GM23338 (cell line): ENCODE results near the gene GAS2L3. TPM values are rescaled to one million over a fixed set of nuclear protein-coding genes. Genes with fewer than 3 reads are reported as not detected.

ENCODE experiments used
- ATAC-seq: fragments of 200-7000 bp; cut with Tn5 transposase; 3 replicates; pipeline ENCODE4 v1.9.1; 2020
- DNase-seq: peaks from one replicate; pipeline ENCODE4 v3.0.0-alpha.2; 2015; ENCODE audit warnings: low spot score
- H2AFZ ChIP-seq: fragments of 200-600 bp; sonication (generic); 2 replicates; pipeline ENCODE4 v1.8.0; 2016; ENCODE audit warnings: antibody characterized with exemption, mild to moderate bottlenecking, moderate library complexity
- H3F3A ChIP-seq: fragments of 200-600 bp; sonication (generic); replicated peaks from 2 replicates; pipeline ENCODE4 v1.8.0; 2017; ENCODE audit warnings: antibody characterized with exemption, mixed run types, low read depth
- H3K27ac ChIP-seq: fragments of 200-600 bp; sonication (generic); 2 replicates; pipeline ENCODE4 v1.6.1; 2016; ENCODE audit warnings: low read depth
- H3K27me3 ChIP-seq: fragments of 200-600 bp; sonication (generic); 2 replicates; pipeline ENCODE4 v1.8.0; 2016; ENCODE audit warnings: mild to moderate bottlenecking, mixed run types, moderate library complexity; ENCODE audit not compliant: insufficient read depth
- H3K36me3 ChIP-seq: fragments of 200-600 bp; sonication (generic); 2 replicates; pipeline ENCODE4 v1.8.0; 2016; ENCODE audit warnings: mild to moderate bottlenecking; ENCODE audit not compliant: insufficient read depth
- H3K4me1 ChIP-seq: fragments of 200-600 bp; sonication (generic); 2 replicates; pipeline ENCODE4 v1.8.0; 2016; ENCODE audit warnings: mild to moderate bottlenecking, moderate library complexity; ENCODE audit not compliant: insufficient read depth
- H3K4me2 ChIP-seq: fragments of 200-600 bp; sonication (generic); 2 replicates; pipeline ENCODE4 v1.7.1; 2017; ENCODE audit warnings: mixed run types
- H3K4me3 ChIP-seq: fragments of 200-600 bp; sonication (generic); 2 replicates; pipeline ENCODE4 v1.6.1; 2016; ENCODE audit warnings: mixed run types
- H3K79me2 ChIP-seq: fragments of 200-600 bp; sonication (generic); replicated peaks from 2 replicates; pipeline ENCODE4 v1.8.0; 2017; ENCODE audit warnings: mild to moderate bottlenecking; ENCODE audit not compliant: insufficient read depth
- H3K9me2 ChIP-seq: fragments of 200-600 bp; sonication (generic); 2 replicates; pipeline ENCODE4 v1.8.0; 2017; ENCODE audit not compliant: insufficient read depth
- H4K20me1 ChIP-seq: fragments of 200-600 bp; sonication (generic); replicated peaks from 2 replicates; pipeline ENCODE4 v1.8.0; 2017; ENCODE audit warnings: mild to moderate bottlenecking; ENCODE audit not compliant: insufficient read depth
- H3K27ac Mint-ChIP-seq: 2 replicates; pipeline ENCODE4 v1.8.0; 2020; ENCODE audit warnings: inconsistent platforms, mild to moderate bottlenecking, moderate library complexity, mixed read lengths
- H3K27me3 Mint-ChIP-seq: 3 replicates; pipeline ENCODE4 v1.8.0; 2022; ENCODE audit warnings: low read depth, mild to moderate bottlenecking, moderate library complexity, mixed read lengths, inconsistent platforms; ENCODE audit not compliant: insufficient read depth, poor library complexity
- H3K36me3 Mint-ChIP-seq: 3 replicates; pipeline ENCODE4 v1.8.0; 2021; ENCODE audit warnings: low read depth, mild to moderate bottlenecking, inconsistent platforms, moderate library complexity, mixed read lengths
- H3K4me1 Mint-ChIP-seq: 3 replicates; pipeline ENCODE4 v1.8.0; 2020; ENCODE audit warnings: mild to moderate bottlenecking, inconsistent platforms, mixed read lengths
- H3K4me3 Mint-ChIP-seq: 3 replicates; pipeline ENCODE4 v1.8.0; 2021; ENCODE audit warnings: moderate library complexity, mild to moderate bottlenecking, inconsistent platforms, mixed read lengths
- H3K9me3 Mint-ChIP-seq: 3 replicates; pipeline ENCODE4 v1.8.0; 2020; ENCODE audit warnings: moderate library complexity, mild to moderate bottlenecking, inconsistent platforms, mixed read lengths
- CREB1 ChIP-seq: fragments of 250-450 bp; sonication (Bioruptor Pico); IDR thresholded peaks from 2 replicates; pipeline ENCODE4 v1.5.0; 2020; ENCODE audit warnings: low read depth, mild to moderate bottlenecking, moderate library complexity
- EZH2 ChIP-seq: fragments of 200-600 bp; sonication (generic); IDR thresholded peaks from one replicate; pipeline ENCODE4 v1.8.0; 2017; ENCODE audit warnings: antibody characterized with exemption, mild to moderate bottlenecking, low read depth; ENCODE audit not compliant: unreplicated experiment
- EZH2phosphoT487 ChIP-seq: fragments of 200-600 bp; sonication (generic); IDR thresholded peaks from one replicate; pipeline ENCODE4 v1.8.1; 2018; ENCODE audit warnings: antibody characterized with exemption; ENCODE audit not compliant: unreplicated experiment
- JUNB ChIP-seq: IDR thresholded peaks from one replicate; pipeline ENCODE4 v1.6.1; 2016; ENCODE audit warnings: antibody characterized with exemption; ENCODE audit not compliant: unreplicated experiment
- NANOG ChIP-seq: IDR thresholded peaks from 2 replicates; pipeline ENCODE4 v1.6.1; 2016; ENCODE audit warnings: antibody characterized with exemption, borderline replicate concordance
- ZNF114 ChIP-seq: fragments of 250-450 bp; sonication (Bioruptor Pico); IDR thresholded peaks from 2 replicates; pipeline ENCODE4 v1.5.0; 2020; ENCODE audit warnings: mild to moderate bottlenecking, moderate library complexity
- ZNF331 ChIP-seq: fragments of 250-450 bp; sonication (Bioruptor Pico); IDR thresholded peaks from 2 replicates; pipeline ENCODE4 v1.5.0; 2020; ENCODE audit warnings: low read depth, mild to moderate bottlenecking, moderate library complexity
- polyA plus RNA-seq: library from polyadenylated mRNA; unstranded; fragments of >200 nt; fragmentation: Nextera tagmentation; extraction: Ambion mirVana; gene quantifications from 2 replicates; pipeline ENCODE4 v1.2.1, GENCODE V29; 2016
- total RNA-seq: library from RNA; depleted of rRNA; stranded (reverse); fragments of >200 nt; shearing (Covaris generic); gene quantifications from 2 replicates; pipeline ENCODE4 v1.2.3, GENCODE V29; 2014
- TF ChIP-seq, protein P1 (sequence below): fragments of 250-450 bp; sonication (Bioruptor Pico); IDR thresholded peaks from 2 replicates; pipeline ENCODE4 v1.5.0; 2020; ENCODE audit warnings: mild to moderate bottlenecking, moderate library complexity
- TF ChIP-seq, protein P2 (sequence below), 2 experiments: fragments of 200-600 bp in 1 of 2; sonication (generic) in 1 of 2; conservative IDR thresholded peaks; 2 replicates each; pipeline versions ENCODE4 v1.5.1 to v1.6.1; 2016 to 2017; ENCODE audit warnings: antibody characterized with exemption in 2 of 2, low read depth in 2 of 2, mild to moderate bottlenecking in 2 of 2, moderate library complexity in 1 of 2
- TF ChIP-seq, protein P3 (sequence below): IDR thresholded peaks from 2 replicates; pipeline ENCODE4 v1.6.1; 2016; ENCODE audit warnings: antibody characterized with exemption

Gene GAS2L3
- total and polyA plus RNA-seq, 2 experiments from 2014 or later, result 9.7 to 22.3 TPM

DNA sequence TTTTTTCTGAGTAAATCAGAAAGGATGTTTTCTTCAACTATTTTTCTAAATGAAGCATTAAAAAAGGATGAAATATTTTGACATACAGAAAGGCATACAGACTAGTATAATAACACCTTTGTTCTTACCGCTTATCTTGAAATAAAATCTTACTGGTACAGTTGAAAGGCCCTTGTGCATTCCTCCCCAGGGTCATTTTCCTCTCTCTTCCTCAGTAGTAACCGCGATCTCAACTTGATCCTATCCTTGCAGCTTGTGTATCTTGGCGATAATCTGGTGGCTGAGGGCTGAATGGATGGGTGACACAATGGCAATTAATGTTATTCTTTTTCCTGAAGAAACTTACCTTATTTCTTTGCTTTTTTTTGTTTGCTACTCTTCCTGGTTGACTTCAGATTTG lies 18.5 kb downstream of the GAS2L3 start:
- H3K36me3 Mint-ChIP-seq, result peaks cover 15% of the 10 kb centered on the region
- no peaks in the 10 kb centered on the region for H3K4me1 ChIP-seq
- ATAC-seq (no peak), DNase-seq (no peak)
- TF ChIP-seq EZH2, result no peak
- TF ChIP-seq, protein P1, sequence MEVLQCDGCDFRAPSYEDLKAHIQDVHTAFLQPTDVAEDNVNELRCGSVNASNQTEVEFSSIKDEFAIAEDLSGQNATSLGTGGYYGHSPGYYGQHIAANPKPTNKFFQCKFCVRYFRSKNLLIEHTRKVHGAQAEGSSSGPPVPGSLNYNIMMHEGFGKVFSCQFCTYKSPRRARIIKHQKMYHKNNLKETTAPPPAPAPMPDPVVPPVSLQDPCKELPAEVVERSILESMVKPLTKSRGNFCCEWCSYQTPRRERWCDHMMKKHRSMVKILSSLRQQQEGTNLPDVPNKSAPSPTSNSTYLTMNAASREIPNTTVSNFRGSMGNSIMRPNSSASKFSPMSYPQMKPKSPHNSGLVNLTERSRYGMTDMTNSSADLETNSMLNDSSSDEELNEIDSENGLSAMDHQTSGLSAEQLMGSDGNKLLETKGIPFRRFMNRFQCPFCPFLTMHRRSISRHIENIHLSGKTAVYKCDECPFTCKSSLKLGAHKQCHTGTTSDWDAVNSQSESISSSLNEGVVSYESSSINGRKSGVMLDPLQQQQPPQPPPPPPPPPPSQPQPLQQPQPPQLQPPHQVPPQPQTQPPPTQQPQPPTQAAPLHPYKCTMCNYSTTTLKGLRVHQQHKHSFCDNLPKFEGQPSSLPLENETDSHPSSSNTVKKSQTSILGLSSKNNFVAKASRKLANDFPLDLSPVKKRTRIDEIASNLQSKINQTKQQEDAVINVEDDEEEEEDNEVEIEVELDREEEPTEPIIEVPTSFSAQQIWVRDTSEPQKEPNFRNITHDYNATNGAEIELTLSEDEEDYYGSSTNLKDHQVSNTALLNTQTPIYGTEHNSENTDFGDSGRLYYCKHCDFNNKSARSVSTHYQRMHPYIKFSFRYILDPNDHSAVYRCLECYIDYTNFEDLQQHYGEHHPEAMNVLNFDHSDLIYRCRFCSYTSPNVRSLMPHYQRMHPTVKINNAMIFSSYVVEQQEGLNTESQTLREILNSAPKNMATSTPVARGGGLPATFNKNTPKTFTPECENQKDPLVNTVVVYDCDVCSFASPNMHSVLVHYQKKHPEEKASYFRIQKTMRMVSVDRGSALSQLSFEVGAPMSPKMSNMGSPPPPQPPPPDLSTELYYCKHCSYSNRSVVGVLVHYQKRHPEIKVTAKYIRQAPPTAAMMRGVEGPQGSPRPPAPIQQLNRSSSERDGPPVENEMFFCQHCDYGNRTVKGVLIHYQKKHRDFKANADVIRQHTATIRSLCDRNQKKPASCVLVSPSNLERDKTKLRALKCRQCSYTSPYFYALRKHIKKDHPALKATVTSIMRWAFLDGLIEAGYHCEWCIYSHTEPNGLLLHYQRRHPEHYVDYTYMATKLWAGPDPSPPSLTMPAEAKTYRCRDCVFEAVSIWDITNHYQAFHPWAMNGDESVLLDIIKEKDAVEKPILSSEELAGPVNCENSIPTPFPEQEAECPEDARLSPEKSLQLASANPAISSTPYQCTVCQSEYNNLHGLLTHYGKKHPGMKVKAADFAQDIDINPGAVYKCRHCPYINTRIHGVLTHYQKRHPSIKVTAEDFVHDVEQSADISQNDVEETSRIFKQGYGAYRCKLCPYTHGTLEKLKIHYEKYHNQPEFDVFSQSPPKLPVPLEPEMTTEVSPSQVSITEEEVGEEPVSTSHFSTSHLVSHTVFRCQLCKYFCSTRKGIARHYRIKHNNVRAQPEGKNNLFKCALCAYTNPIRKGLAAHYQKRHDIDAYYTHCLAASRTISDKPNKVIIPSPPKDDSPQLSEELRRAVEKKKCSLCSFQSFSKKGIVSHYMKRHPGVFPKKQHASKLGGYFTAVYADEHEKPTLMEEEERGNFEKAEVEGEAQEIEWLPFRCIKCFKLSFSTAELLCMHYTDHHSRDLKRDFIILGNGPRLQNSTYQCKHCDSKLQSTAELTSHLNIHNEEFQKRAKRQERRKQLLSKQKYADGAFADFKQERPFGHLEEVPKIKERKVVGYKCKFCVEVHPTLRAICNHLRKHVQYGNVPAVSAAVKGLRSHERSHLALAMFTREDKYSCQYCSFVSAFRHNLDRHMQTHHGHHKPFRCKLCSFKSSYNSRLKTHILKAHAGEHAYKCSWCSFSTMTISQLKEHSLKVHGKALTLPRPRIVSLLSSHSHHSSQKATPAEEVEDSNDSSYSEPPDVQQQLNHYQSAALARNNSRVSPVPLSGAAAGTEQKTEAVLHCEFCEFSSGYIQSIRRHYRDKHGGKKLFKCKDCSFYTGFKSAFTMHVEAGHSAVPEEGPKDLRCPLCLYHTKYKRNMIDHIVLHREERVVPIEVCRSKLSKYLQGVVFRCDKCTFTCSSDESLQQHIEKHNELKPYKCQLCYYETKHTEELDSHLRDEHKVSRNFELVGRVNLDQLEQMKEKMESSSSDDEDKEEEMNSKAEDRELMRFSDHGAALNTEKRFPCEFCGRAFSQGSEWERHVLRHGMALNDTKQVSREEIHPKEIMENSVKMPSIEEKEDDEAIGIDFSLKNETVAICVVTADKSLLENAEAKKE (CRISPR knock-in tag), result no peak
- TF ChIP-seq ZNF114, result no peak
- TF ChIP-seq EZH2phosphoT487, result no peak
- TF ChIP-seq ZNF331 (CRISPR knock-in tag), result no peak
- TF ChIP-seq, protein P2, sequence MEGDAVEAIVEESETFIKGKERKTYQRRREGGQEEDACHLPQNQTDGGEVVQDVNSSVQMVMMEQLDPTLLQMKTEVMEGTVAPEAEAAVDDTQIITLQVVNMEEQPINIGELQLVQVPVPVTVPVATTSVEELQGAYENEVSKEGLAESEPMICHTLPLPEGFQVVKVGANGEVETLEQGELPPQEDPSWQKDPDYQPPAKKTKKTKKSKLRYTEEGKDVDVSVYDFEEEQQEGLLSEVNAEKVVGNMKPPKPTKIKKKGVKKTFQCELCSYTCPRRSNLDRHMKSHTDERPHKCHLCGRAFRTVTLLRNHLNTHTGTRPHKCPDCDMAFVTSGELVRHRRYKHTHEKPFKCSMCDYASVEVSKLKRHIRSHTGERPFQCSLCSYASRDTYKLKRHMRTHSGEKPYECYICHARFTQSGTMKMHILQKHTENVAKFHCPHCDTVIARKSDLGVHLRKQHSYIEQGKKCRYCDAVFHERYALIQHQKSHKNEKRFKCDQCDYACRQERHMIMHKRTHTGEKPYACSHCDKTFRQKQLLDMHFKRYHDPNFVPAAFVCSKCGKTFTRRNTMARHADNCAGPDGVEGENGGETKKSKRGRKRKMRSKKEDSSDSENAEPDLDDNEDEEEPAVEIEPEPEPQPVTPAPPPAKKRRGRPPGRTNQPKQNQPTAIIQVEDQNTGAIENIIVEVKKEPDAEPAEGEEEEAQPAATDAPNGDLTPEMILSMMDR (conservative IDR thresholded peaks at IDR 0.05; ENCODE audit: low read depth in 2 of 2), result no peak
- TF ChIP-seq NANOG, result no peak
- TF ChIP-seq JUNB, result no peak
- TF ChIP-seq, protein P3, sequence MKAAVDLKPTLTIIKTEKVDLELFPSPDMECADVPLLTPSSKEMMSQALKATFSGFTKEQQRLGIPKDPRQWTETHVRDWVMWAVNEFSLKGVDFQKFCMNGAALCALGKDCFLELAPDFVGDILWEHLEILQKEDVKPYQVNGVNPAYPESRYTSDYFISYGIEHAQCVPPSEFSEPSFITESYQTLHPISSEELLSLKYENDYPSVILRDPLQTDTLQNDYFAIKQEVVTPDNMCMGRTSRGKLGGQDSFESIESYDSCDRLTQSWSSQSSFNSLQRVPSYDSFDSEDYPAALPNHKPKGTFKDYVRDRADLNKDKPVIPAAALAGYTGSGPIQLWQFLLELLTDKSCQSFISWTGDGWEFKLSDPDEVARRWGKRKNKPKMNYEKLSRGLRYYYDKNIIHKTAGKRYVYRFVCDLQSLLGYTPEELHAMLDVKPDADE, result no peak
- TF ChIP-seq CREB1 (CRISPR knock-in tag), result no peak
- H3K4me3 ChIP-seq, result no peak overlapping the region
- no peaks in the 10 kb centered on the region; the same call in 1 of the 2 replicates for H3K79me2 ChIP-seq
- H2AFZ ChIP-seq, result no peak overlapping the region
- H3K27me3 Mint-ChIP-seq, result no peaks in the 10 kb centered on the region
- H3K27ac Mint-ChIP-seq, result no peak overlapping the region
- no peak overlapping the region for H3K4me2 ChIP-seq
- H3K4me1 Mint-ChIP-seq, result no peaks in the 10 kb centered on the region; the same call in 2 of the 3 replicates
- H3F3A ChIP-seq, result no peaks in the 10 kb centered on the region
- peaks cover 20% of the 10 kb centered on the region for H3K9me3 Mint-ChIP-seq
- H3K27ac ChIP-seq, result no peak overlapping the region
- no peaks in the 10 kb centered on the region for H3K27me3 ChIP-seq
- no peaks in the 10 kb centered on the region for H4K20me1 ChIP-seq
- H3K4me3 Mint-ChIP-seq, result no peak overlapping the region
- H3K36me3 ChIP-seq, result no peaks in the 10 kb centered on the region; the same call in 1 of the 2 replicates
- H3K9me2 ChIP-seq, result no peaks in the 10 kb centered on the region; the same call in 1 of the 2 replicates
